Measurements from ENCODE around the gene MRPL18. TPM values are rescaled to one million over a fixed set of nuclear protein-coding genes. Genes with fewer than 3 reads are reported as not detected.

The MRPL18 gene
- total and polyA plus RNA-seq, 2 of the 4 experiments (the other 2 are of a cell fraction), result 53.4 to 56.8 TPM

- Histone ChIP-seq H4K20me1 (ENCODE audit: insufficient read depth, low read length) (no peaks in the 10 kb centered on the region), H3K36me3 (ENCODE audit: control insufficient read depth, insufficient read depth, low read length) (no peaks in the 10 kb centered on the region), H4K8ac (ENCODE audit: low read depth in 2 of 2, low read length in 2 of 2) (no peak overlapping the region), H3K18ac (ENCODE audit: low read depth, low read length) (no peak overlapping the region), H2BK20ac (ENCODE audit: low read depth, low read length) (no peak overlapping the region), H3K4ac (ENCODE audit: low read depth, low read length) (no peak overlapping the region), H2BK120ac (ENCODE audit: low read depth, low read length) (no peak overlapping the region), H3K27me3 (ENCODE audit: control insufficient read depth, insufficient read depth, low read length) (no peaks in the 10 kb centered on the region), H2AK5ac (ENCODE audit: low read depth, low read length) (no peak overlapping the region), H3K27ac (ENCODE audit: insufficient read depth, low read length) (no peak overlapping the region), H4K91ac (ENCODE audit: insufficient read depth, low read depth, low read length) (no peak overlapping the region), H3K4me1 (ENCODE audit: control insufficient read depth, insufficient read depth, low read length) (no peaks in the 10 kb centered on the region), H3K9me1 (ENCODE audit: insufficient read depth, low read length) (no peaks in the 10 kb centered on the region), H2AK9ac (replicated peaks; ENCODE audit: low read depth, low read length, poor library complexity) (no peak overlapping the region), H3K4me2 (ENCODE audit: low read depth, low read length) (no peak overlapping the region), H3K23ac (ENCODE audit: low read depth, low read length) (no peak overlapping the region), H3K79me1 (ENCODE audit: low read depth in 1 of 2, low read length in 2 of 2) (no peaks in the 10 kb centered on the region), H3K56ac (ENCODE audit: extremely low read depth, insufficient read depth, low read length) (no peak overlapping the region), H3K4me3 (ENCODE audit: insufficient read depth, low read depth, low read length) (no peak overlapping the region), H4K5ac (ENCODE audit: low read depth, low read length) (no peak overlapping the region), H2BK5ac (ENCODE audit: low read depth, low read length, poor library complexity, severe bottlenecking) (no peak overlapping the region), H2AFZ (replicated peaks; ENCODE audit: low read length, poor library complexity) (no peak overlapping the region), H3K9ac (ENCODE audit: low read depth, low read length) (no peak overlapping the region), H2BK15ac (ENCODE audit: low read depth, low read length) (no peak overlapping the region), H3K9me3 (ENCODE audit: control insufficient read depth, insufficient read depth, low read length) (no peaks in the 10 kb centered on the region), H3K14ac (replicated peaks; ENCODE audit: low read depth, low read length) (no peak overlapping the region)
- dilution Hi-C loops (cut with HindIII; ENCODE audit: low sequenced_read_pairs, unreplicated experiment) (no loop called here), intact Hi-C loops (cut with micrococcal nuclease) (no loop called here), in situ Hi-C loops (cut with MboI; ENCODE audit: low sequenced_read_pairs) (no loop called here)
- 96% methylated on average over 4 of the region's 13 CpGs; no CpG with 5 or more reads in 1 of the 2 experiments for WGBS, 2 experiments (ENCODE audit: extremely low coverage in 2 of 2, insufficient read length in 1 of 2)
- no peak for TF ChIP-seq NFE2L2 (IDR thresholded peaks at IDR 0.05; ENCODE audit: low read depth, low read length)
- no peak for TF ChIP-seq CEBPB (IDR thresholded peaks at IDR 0.05; ENCODE audit: low read depth, low read length)
- TF ChIP-seq SMC3 (IDR thresholded peaks at IDR 0.05; ENCODE audit: low read depth, low read length), result no peak
- TF ChIP-seq, protein P1, sequence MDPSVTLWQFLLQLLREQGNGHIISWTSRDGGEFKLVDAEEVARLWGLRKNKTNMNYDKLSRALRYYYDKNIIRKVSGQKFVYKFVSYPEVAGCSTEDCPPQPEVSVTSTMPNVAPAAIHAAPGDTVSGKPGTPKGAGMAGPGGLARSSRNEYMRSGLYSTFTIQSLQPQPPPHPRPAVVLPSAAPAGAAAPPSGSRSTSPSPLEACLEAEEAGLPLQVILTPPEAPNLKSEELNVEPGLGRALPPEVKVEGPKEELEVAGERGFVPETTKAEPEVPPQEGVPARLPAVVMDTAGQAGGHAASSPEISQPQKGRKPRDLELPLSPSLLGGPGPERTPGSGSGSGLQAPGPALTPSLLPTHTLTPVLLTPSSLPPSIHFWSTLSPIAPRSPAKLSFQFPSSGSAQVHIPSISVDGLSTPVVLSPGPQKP (IDR thresholded peaks at IDR 0.05; ENCODE audit: borderline replicate concordance, low read depth, low read length), result no peak
- ChIA-PET CTCF (no interaction called here), POLR2A (ENCODE audit: unreplicated experiment) (interaction anchor here (0.6 kb wide), 1 partner anchor 49 kb away, joined by 10 read pairs; no protein-coding TSS in a partner anchor)
- DNase-seq, result no peak
- BruUV-seq (replicated peaks), result no TSS peak
- ATAC-seq (ENCODE audit: low read depth), result no peak
These were observed 54.7 kb downstream of the MRPL18 start for GRCh38 chr6:159844737-159845645.

Small RNA genes within 50 kb of the gene (microRNA-seq; reads per million reads assigned to microRNA genes)
- gene SNORA20 (ENCODE audit: insufficient read depth, insufficient read length) (3.1 reads per million), gene SNORA29 (ENCODE audit: insufficient read depth, insufficient read length) (not detected)

Small RNA genes within 50 kb of the gene (small RNA-seq; reads per million reads assigned to genes)
- 26.9 to 852 (median 209) reads per million in 5 experiments for gene SNORA20
- gene SNORA29, result 0 reads per million in 5 experiments

Other genes starting within 250 kb of the MRPL18 start
- gene SOD2, start 97.2 kb upstream of the MRPL18 start, total RNA-seq (2012; rRNA removed), result 243 TPM in 2 replicates
- 102 and 173 TPM in 2 replicates for gene SOD2, start 97.2 kb upstream of the MRPL18 start, polyA plus RNA-seq (2012; rRNA removed)
- gene WTAP, start 63.0 kb upstream of the MRPL18 start, total RNA-seq (2012; rRNA removed), result 92.3 and 124 TPM in 2 replicates
- 20.1 and 30.2 TPM in 2 replicates for gene WTAP, start 63.0 kb upstream of the MRPL18 start, polyA plus RNA-seq (2012; rRNA removed)
- gene ACAT2, start 28.4 kb upstream of the MRPL18 start, total RNA-seq (2012; rRNA removed), result 45.2 and 50.3 TPM in 2 replicates
- gene ACAT2, start 28.4 kb upstream of the MRPL18 start, polyA plus RNA-seq (2012; rRNA removed), result 29.2 and 30.5 TPM in 2 replicates
- 576 and 610 TPM in 2 replicates for gene TCP1, start 865 bp upstream of the MRPL18 start, total RNA-seq (2012; rRNA removed)
- 119 and 123 TPM in 2 replicates for gene TCP1, start 865 bp upstream of the MRPL18 start, polyA plus RNA-seq (2012; rRNA removed)
- not detected in 2 replicates for gene PNLDC1, start 9.8 kb downstream of the MRPL18 start, total RNA-seq (2012; rRNA removed)
- gene PNLDC1, start 9.8 kb downstream of the MRPL18 start, polyA plus RNA-seq (2012; rRNA removed), result not detected in 2 replicates
- not detected in 2 replicates for gene MAS1, start 100.5 kb downstream of the MRPL18 start, total RNA-seq (2012; rRNA removed)
- under 0.01 TPM in 1 of 2 replicates, not detected in the other for gene MAS1, start 100.5 kb downstream of the MRPL18 start, polyA plus RNA-seq (2012; rRNA removed)
- gene IGF2R, start 178.6 kb downstream of the MRPL18 start, total RNA-seq (2012; rRNA removed), result 33.2 and 38.6 TPM in 2 replicates
- gene IGF2R, start 178.6 kb downstream of the MRPL18 start, polyA plus RNA-seq (2012; rRNA removed), result 37.2 and 41.4 TPM in 2 replicates